ENCODE measurements around the gene TAL2. TPM values are rescaled to one million over a fixed set of nuclear protein-coding genes. Genes with fewer than 3 reads are reported as not detected.
A peak's percentile ranks its signal among the peaks of the same experiment; 100 is the strongest.

Gene TAL2
- total and polyA plus RNA-seq, 7 donors = 0.57 to 7.7 (median 0.88) TPM; not detected in 1

GRCh38 chr9:105670775-105671174 lies 8.5 kb downstream of the TAL2 start:
- ATAC-seq (no peak), DNase-seq (no peak)
- H3K9me3 ChIP-seq = no peaks in the 10 kb centered on the region
- intact Hi-C loops (cut with DNase I) = no loop called here
- no peaks in the 10 kb centered on the region for H3K4me1 ChIP-seq
- H3K27ac ChIP-seq = no peak overlapping the region
- 82 to 85% (median 84%) methylated on average over 3 of the region's 3 CpGs for WGBS, 3 donors
- no peak for TF ChIP-seq CTCF (IDR thresholded peaks at IDR 0.05)
- no peak overlapping the region for H3K4me3 ChIP-seq
- no peaks in the 10 kb centered on the region for H3K36me3 ChIP-seq (ENCODE audit: insufficient read depth in 1 of 2, low read depth in 1 of 2)
- no peaks in the 10 kb centered on the region for H3K27me3 ChIP-seq (ENCODE audit: insufficient read depth in 3 of 3, low read length in 2 of 3)

DNA sequence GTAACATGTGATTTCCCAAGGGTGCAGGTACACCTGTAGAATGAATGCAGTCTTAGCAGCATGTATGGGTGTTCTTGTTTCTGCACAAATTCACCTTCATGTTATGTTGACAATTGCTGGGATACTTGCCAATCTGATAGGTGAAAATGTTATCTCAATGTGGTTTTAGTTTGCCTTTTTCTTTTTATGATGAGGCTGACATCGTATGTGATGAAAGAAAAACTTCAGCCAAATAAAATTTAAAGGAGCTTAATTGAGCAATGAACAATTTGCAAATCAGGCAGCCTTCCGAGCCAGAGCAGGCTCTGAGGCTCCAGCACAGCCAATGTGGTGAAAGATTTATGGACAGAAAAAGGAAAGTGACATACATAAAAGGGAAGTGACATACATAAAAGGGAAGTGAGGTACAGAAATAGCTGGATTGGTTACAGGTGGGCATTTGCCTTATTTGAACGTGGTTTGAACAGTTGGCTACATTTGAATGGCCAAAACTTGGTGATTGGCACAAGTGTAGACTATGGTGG lies 10.5 kb downstream of the TAL2 start:
- ATAC-seq (no peak), DNase-seq (no peak)
- TF ChIP-seq CTCF (IDR thresholded peaks at IDR 0.05) = no peak
- Histone ChIP-seq H3K27me3 (ENCODE audit: insufficient read depth in 3 of 3, low read length in 2 of 3) (no peaks in the 10 kb centered on the region), H3K4me3 (no peak overlapping the region), H3K9me3 (no peaks in the 10 kb centered on the region), H3K4me1 (no peaks in the 10 kb centered on the region), H3K36me3 (ENCODE audit: insufficient read depth in 1 of 2, low read depth in 1 of 2) (no peaks in the 10 kb centered on the region), H3K27ac (no peak overlapping the region)
- intact Hi-C loops (cut with DNase I) = no loop called here
- 36 to 53% (median 38%) methylated on average over 3 of the region's 3 CpGs for WGBS, 3 donors

GRCh38 chr9:105673850-105674387 lies 11.7 kb downstream of the TAL2 start:
- no peak for TF ChIP-seq CTCF (IDR thresholded peaks at IDR 0.05)
- no peak for DNase-seq
- ATAC-seq = no peak
- H3K27me3 ChIP-seq (ENCODE audit: insufficient read depth in 3 of 3, low read length in 2 of 3) = no peaks in the 10 kb centered on the region
- WGBS, 3 donors = 69 to 77% (median 75%) methylated on average over 3 of the region's 3 CpGs
- H3K4me1 ChIP-seq = no peaks in the 10 kb centered on the region
- H3K4me3 ChIP-seq = no peak overlapping the region
- H3K9me3 ChIP-seq = no peaks in the 10 kb centered on the region
- intact Hi-C loops (cut with DNase I) = no loop called here
- H3K36me3 ChIP-seq (ENCODE audit: insufficient read depth in 1 of 2, low read depth in 1 of 2) = no peaks in the 10 kb centered on the region
- H3K27ac ChIP-seq = no peak overlapping the region

DNA sequence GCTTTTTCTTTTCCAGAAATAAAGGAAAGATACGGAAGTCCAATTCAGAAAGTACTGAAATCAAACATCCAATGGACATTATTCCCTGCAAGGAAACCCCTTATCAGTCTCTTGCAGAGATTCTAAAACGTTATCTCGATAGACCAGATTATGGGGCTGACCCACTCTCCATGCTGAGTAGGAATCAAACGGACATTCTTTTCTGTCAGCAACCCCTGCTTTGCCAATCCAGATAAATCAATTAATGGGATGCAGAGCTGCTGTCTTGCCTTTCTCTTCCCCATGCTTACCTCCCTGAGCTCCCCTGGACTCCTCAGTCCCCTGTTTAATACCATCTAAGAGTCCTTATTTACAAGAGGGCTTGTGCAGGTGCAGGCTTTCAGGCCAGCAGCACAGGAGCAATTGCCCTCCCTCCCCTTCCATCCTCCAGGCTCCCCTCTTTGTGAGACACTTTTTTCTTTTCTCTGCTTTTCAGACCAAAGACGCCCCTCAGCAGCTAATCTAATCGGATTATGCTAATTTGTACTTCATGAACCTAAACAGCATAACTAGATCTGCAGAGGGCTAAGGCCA lies 14.2 kb downstream of the TAL2 start:
- Histone ChIP-seq H3K4me1 (peaks cover 4% of the 10 kb centered on the region), H3K27me3 (ENCODE audit: insufficient read depth in 3 of 3, low read length in 2 of 3) (no peaks in the 10 kb centered on the region), H3K36me3 (ENCODE audit: insufficient read depth in 1 of 2, low read depth in 1 of 2) (no peaks in the 10 kb centered on the region), H3K9me3 (no peaks in the 10 kb centered on the region), H3K4me3 (no peak overlapping the region), H3K27ac (no peak overlapping the region)
- TF ChIP-seq CTCF (IDR thresholded peaks at IDR 0.05) = no peak
- ATAC-seq = no peak
- 72 to 82% (median 78%) methylated on average over 6 of the region's 6 CpGs for WGBS, 3 donors
- intact Hi-C loops (cut with DNase I) = no loop called here
- DNase-seq = no peak

GRCh38 chr9:105678163-105678562 lies 15.9 kb downstream of the TAL2 start:
- 64 to 72% (median 71%) methylated on average over 1 of the region's 1 CpG for WGBS, 3 donors
- H3K27ac ChIP-seq = no peak overlapping the region
- DNase-seq (no peak), ATAC-seq (peak in 2 of 4 donors; percentile 36 to 41)
- peaks cover 4% of the 10 kb centered on the region for H3K4me1 ChIP-seq
- H3K27me3 ChIP-seq (ENCODE audit: insufficient read depth in 3 of 3, low read length in 2 of 3) = no peaks in the 10 kb centered on the region
- H3K9me3 ChIP-seq = no peaks in the 10 kb centered on the region
- intact Hi-C loops (cut with DNase I) = no loop called here
- no peak for TF ChIP-seq CTCF (IDR thresholded peaks at IDR 0.05)
- H3K4me3 ChIP-seq = no peak overlapping the region
- H3K36me3 ChIP-seq (ENCODE audit: insufficient read depth in 1 of 2, low read depth in 1 of 2) = no peaks in the 10 kb centered on the region
